Non-pigmented ciliary epithelial cell (primary cell): ENCODE results near the gene OSBPL6.
A peak's percentile ranks its signal among the peaks of the same experiment; 100 is the strongest.

ENCODE experiments used
- DNase-seq: peaks from one replicate; pipeline ENCODE4 v3.0.0-alpha.2; 2010; ENCODE audit warnings: low read depth

OSBPL6 gene

GRCh38 chr2:178448968-178449661 is 254.8 kb downstream of the OSBPL6 start:
- no peak for DNase-seq

- no peak for DNase-seq
These were observed 255.6 kb downstream of the OSBPL6 start for GRCh38 chr2:178449700-178450523.

GRCh38 chr2:178450524-178450773 is 256.1 kb downstream of the OSBPL6 start:
- DNase-seq, result no peak

- peak; percentile 87 for DNase-seq
These were observed 256.6 kb downstream of the OSBPL6 start, which contains the start of the genes PJVK and PRKRA for GRCh38 chr2:178450774-178451525. TSS of gene PJVK (plus strand) at chr2:178451378. CDS start at chr2:178453410, 2,032 bp downstream. TSS of gene PRKRA (minus strand) at chr2:178451175. CDS start at chr2:178451030, 145 bp downstream.

- DNase-seq, result no peak
These were observed 258.0 kb downstream of the OSBPL6 start for GRCh38 chr2:178452334-178452733.
